ENCODE data around the gene PI4K2B. TPM values are rescaled to one million over a fixed set of nuclear protein-coding genes. Genes with fewer than 3 reads are reported as not detected.

Gene PI4K2B
- total and polyA plus RNA-seq, 8 donors = 3.3 to 7.3 (median 6.0) TPM

GRCh38 chr4:25215511-25215910, 18.3 kb upstream of the PI4K2B start:
- 84 to 94% methylated on average over 1 of the region's 1 CpG for WGBS, 2 donors
- no peak overlapping the region for H3K4me3 ChIP-seq
- intact Hi-C loops (cut with DNase I) = no loop called here
- ATAC-seq (no peak), DNase-seq (no peak), FAIRE-seq (no peak)
- H3K27ac ChIP-seq = no peak overlapping the region
- H3K4me1 ChIP-seq = no peaks in the 10 kb centered on the region
- no peaks in the 10 kb centered on the region for H3K27me3 ChIP-seq
- no peaks in the 10 kb centered on the region for H3K36me3 ChIP-seq
- TF ChIP-seq CTCF (IDR thresholded peaks at IDR 0.05) = no peak
- no peaks in the 10 kb centered on the region for H3K9me3 ChIP-seq

DNA sequence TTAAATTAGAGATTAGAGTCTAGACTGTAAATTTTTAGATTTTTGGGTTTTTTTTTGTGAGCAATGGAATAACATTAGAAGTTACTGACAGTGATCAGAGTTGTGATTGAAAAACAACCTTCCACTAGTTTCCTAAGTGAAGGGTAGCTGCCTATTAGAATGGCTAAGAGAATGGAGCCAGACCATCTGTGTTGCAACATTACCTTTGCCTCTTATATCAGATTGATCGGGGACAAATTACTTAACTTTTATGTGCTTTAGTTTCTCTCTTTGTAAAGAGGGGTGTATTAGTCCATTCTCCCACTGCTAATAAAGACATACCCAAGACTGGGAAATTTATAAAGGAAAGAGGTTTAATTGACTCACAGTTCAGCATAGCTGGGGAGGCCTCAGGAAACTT, 12.5 kb upstream of the PI4K2B start:
- no peaks in the 10 kb centered on the region for H3K27me3 ChIP-seq
- 92 to 100% methylated on average over 1 of the region's 1 CpG for WGBS, 2 donors
- no peaks in the 10 kb centered on the region for H3K4me1 ChIP-seq
- no peak for ATAC-seq
- no peak for FAIRE-seq
- TF ChIP-seq CTCF (IDR thresholded peaks at IDR 0.05) = no peak
- H3K9me3 ChIP-seq = peaks cover 0 to 3% (median 0%) of the 10 kb centered on the region in 4 donors
- H3K4me3 ChIP-seq = no peak overlapping the region
- intact Hi-C loops (cut with DNase I) = no loop called here
- H3K36me3 ChIP-seq = no peaks in the 10 kb centered on the region
- no peak overlapping the region for H3K27ac ChIP-seq
- DNase-seq = no peak

GRCh38 chr4:25223802-25224375, 9.9 kb upstream of the PI4K2B start:
- FAIRE-seq (no peak), DNase-seq (no peak), ATAC-seq (peak in 1 of 4 donors; percentile 48)
- intact Hi-C loops (cut with DNase I) = no loop called here
- WGBS, 2 donors = 80 to 85% methylated on average over 7 of the region's 7 CpGs
- no peaks in the 10 kb centered on the region for H3K36me3 ChIP-seq
- no peaks in the 10 kb centered on the region for H3K4me1 ChIP-seq
- H3K9me3 ChIP-seq = peaks cover 0 to 3% (median 0%) of the 10 kb centered on the region in 4 donors
- no peak overlapping the region for H3K27ac ChIP-seq
- no peak for TF ChIP-seq CTCF (IDR thresholded peaks at IDR 0.05)
- H3K27me3 ChIP-seq = no peaks in the 10 kb centered on the region
- H3K4me3 ChIP-seq = no peak overlapping the region

DNA sequence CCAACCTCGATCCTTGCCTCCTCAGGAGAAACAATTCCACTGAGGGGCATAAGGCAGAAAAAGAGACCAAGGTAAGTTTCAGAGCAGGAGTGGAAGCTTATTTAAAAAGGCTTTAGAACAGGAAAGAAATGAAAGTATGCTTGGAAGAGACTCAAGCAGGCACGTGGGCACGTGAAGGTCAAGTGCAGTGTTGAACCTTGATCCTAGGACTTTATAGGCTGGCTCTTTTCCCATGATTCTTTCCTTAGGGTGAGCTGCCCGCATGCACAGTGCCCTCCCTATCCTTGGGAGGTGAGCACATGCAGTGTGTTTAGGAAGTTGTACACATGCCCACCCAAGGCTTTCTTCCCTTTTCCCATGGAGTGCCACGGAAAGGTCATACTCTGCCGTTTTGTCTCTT, 4.0 kb upstream of the PI4K2B start:
- ATAC-seq = no peak
- intact Hi-C loops (cut with DNase I) = no loop called here
- no peak overlapping the region for H3K4me3 ChIP-seq

More for the DNA sequence above, 4.0 kb upstream of the PI4K2B start:
- FAIRE-seq (no peak), DNase-seq (no peak)
- no peaks in the 10 kb centered on the region for H3K27me3 ChIP-seq
- WGBS, 2 donors = 55 to 75% methylated on average over 6 of the region's 6 CpGs
- peaks cover 0 to under 1% (median 0%) of the 10 kb centered on the region in 4 donors for H3K9me3 ChIP-seq
- no peak for TF ChIP-seq CTCF (IDR thresholded peaks at IDR 0.05)
- no peaks in the 10 kb centered on the region for H3K36me3 ChIP-seq
- H3K4me1 ChIP-seq = no peaks in the 10 kb centered on the region
- no peak overlapping the region for H3K27ac ChIP-seq
